A673 (cell line): ENCODE data around the gene SYNDIG1L. TPM values are rescaled to one million over a fixed set of nuclear protein-coding genes. Genes with fewer than 3 reads are reported as not detected.

Experiments
- BruUV-seq: library from RNA; stranded (reverse); fragments of 400-500 nt; replicated peaks from 2 replicates; lab custom pipeline; 2021; lab: Mats Ljungman, UMichigan
- CTCF ChIA-PET: fragments of 300-600 bp; sonication (Branson Sonifier 250); formaldehyde crosslinking; loops from one replicate; lab custom pipeline; 2022; ENCODE audit warnings: antibody characterized with exemption; lab: Charles Lee
- POLR2A ChIA-PET: fragments of 300-600 bp; sonication (Branson Sonifier 250); formaldehyde crosslinking; loops from one replicate; lab custom pipeline; 2022; ENCODE audit warnings: antibody characterized with exemption; ENCODE audit not compliant: low non-redundant PET; lab: Charles Lee
- DNase-seq: peaks from one replicate; pipeline ENCODE4 v3.0.0-alpha.2; 2015; ENCODE audit warnings: low spot score
- H3K27ac ChIP-seq: fragments of 200-600 bp; sonication (generic); 2 replicates; pipeline ENCODE4 v1.5.1; 2016; ENCODE audit warnings: mixed run types, low read depth, mild to moderate bottlenecking, mixed read lengths, antibody characterized with exemption, low read length; ENCODE audit not compliant: poor library complexity, severe bottlenecking
- H3K27me3 ChIP-seq: fragments of 200-600 bp; sonication (generic); replicated peaks from 2 replicates; pipeline ENCODE4 v1.6.1; 2017; ENCODE audit warnings: mixed run types, low read depth, mild to moderate bottlenecking, mixed read lengths, antibody characterized with exemption, low read length; ENCODE audit not compliant: insufficient read depth, poor library complexity
- H3K36me3 ChIP-seq: fragments of 200-600 bp; sonication (generic); 2 replicates; pipeline ENCODE4 v1.6.1; 2016; ENCODE audit warnings: mixed run types, mild to moderate bottlenecking, mixed read lengths, antibody characterized with exemption, low read length; ENCODE audit not compliant: insufficient read depth, poor library complexity, severe bottlenecking
- H3K4me1 ChIP-seq: fragments of 200-600 bp; sonication (generic); 2 replicates; pipeline ENCODE4 v1.6.1; 2017; ENCODE audit warnings: mixed run types, mild to moderate bottlenecking, mixed read lengths, antibody characterized with exemption, low read length; ENCODE audit not compliant: insufficient read depth, poor library complexity, severe bottlenecking
- H3K4me3 ChIP-seq: fragments of 200-600 bp; sonication (generic); 2 replicates; pipeline ENCODE4 v1.5.1; 2016; ENCODE audit warnings: low read depth, mixed run types, mild to moderate bottlenecking, mixed read lengths, low read length; ENCODE audit not compliant: poor library complexity, severe bottlenecking
- H3K9me3 ChIP-seq: fragments of 200-600 bp; sonication (generic); 2 replicates; pipeline ENCODE4 v1.6.1; 2016; ENCODE audit warnings: mixed run types, low read depth, mild to moderate bottlenecking, mixed read lengths, antibody characterized with exemption, low read length; ENCODE audit not compliant: poor library complexity, severe bottlenecking
- CTCF ChIP-seq: fragments of 300-800, 200-600 bp; sonication (generic); conservative IDR thresholded peaks from 2 replicates; pipeline ENCODE4 v1.5.1; 2017; ENCODE audit warnings: low read depth, mild to moderate bottlenecking, antibody characterized with exemption, low read length, moderate library complexity, mixed read lengths
- EZH2 ChIP-seq: fragments of 200-600 bp; sonication (generic); IDR thresholded peaks from 2 replicates; pipeline ENCODE4 v1.6.1; 2017; ENCODE audit warnings: borderline replicate concordance, low read depth, mild to moderate bottlenecking, mixed read lengths, antibody characterized with exemption, low read length; ENCODE audit not compliant: poor library complexity, severe bottlenecking
- intact Hi-C: fragments of 100-400 bp; cut with micrococcal nuclease; formaldehyde crosslinking; loops from one replicate; pipeline ENCODE4 v1.10.0; 2022; ENCODE audit not compliant: unreplicated experiment
- total RNA-seq: library from RNA; stranded (reverse); gene quantifications from 2 replicates; pipeline ENCODE4 v1.2.3, GENCODE V29; 2021

Gene SYNDIG1L
- total RNA-seq, 1 experiment from 2014 or later = not detected

- TF ChIP-seq CTCF (no peak), EZH2 (no peak)
- no peaks in the 10 kb centered on the region for H3K4me1 ChIP-seq
- ChIA-PET CTCF (no interaction called here), POLR2A (no interaction called here)
- BruUV-seq = no TSS peak
- H3K27ac ChIP-seq = no peak overlapping the region
- intact Hi-C loops = no loop called here
- no peak for DNase-seq
- no peak overlapping the region for H3K4me3 ChIP-seq
- no peaks in the 10 kb centered on the region for H3K9me3 ChIP-seq
- H3K27me3 ChIP-seq = no peaks in the 10 kb centered on the region
- no peaks in the 10 kb centered on the region for H3K36me3 ChIP-seq
Observed at GRCh38 chr14:74405663-74406062, 20.3 kb downstream of the SYNDIG1L start.

GRCh38 chr14:74404435-74404834 is 21.6 kb downstream of the SYNDIG1L start:
- no peaks in the 10 kb centered on the region for H3K4me1 ChIP-seq
- peaks cover 4% of the 10 kb centered on the region for H3K27me3 ChIP-seq
- no peaks in the 10 kb centered on the region for H3K36me3 ChIP-seq
- ChIA-PET POLR2A (no interaction called here), CTCF (no interaction called here)
- no peak for DNase-seq
- BruUV-seq = no TSS peak
- H3K9me3 ChIP-seq = no peaks in the 10 kb centered on the region
- H3K27ac ChIP-seq = no peak overlapping the region
- H3K4me3 ChIP-seq = no peak overlapping the region
- intact Hi-C loops = no loop called here
- TF ChIP-seq CTCF = no peak
- no peak for TF ChIP-seq EZH2

- H3K4me1 ChIP-seq = no peaks in the 10 kb centered on the region
- TF ChIP-seq CTCF (no peak), EZH2 (no peak)
- intact Hi-C loops = no loop called here
- DNase-seq = no peak
- no peaks in the 10 kb centered on the region for H3K9me3 ChIP-seq
- peaks cover 4% of the 10 kb centered on the region for H3K27me3 ChIP-seq
- H3K36me3 ChIP-seq = no peaks in the 10 kb centered on the region
- no peak overlapping the region for H3K4me3 ChIP-seq
- no peak overlapping the region for H3K27ac ChIP-seq
- ChIA-PET CTCF (no interaction called here), POLR2A (interaction anchor here (0.6 kb wide), 1 partner anchor 171 kb away, joined by 3 read pairs; no protein-coding TSS in a partner anchor)
- BruUV-seq = no TSS peak
Observed at GRCh38 chr14:74403619-74404417, 22.2 kb downstream of the SYNDIG1L start.
